GM21367 (cell line): Measurements from ENCODE around the gene PLA2G4E.

Source experiments
- ATAC-seq: cut with Tn5 transposase; IDR thresholded peaks from one replicate; pipeline ENCODE4 v1.9.1; 2021; ENCODE audit not compliant: unreplicated experiment

The PLA2G4E gene

DNA sequence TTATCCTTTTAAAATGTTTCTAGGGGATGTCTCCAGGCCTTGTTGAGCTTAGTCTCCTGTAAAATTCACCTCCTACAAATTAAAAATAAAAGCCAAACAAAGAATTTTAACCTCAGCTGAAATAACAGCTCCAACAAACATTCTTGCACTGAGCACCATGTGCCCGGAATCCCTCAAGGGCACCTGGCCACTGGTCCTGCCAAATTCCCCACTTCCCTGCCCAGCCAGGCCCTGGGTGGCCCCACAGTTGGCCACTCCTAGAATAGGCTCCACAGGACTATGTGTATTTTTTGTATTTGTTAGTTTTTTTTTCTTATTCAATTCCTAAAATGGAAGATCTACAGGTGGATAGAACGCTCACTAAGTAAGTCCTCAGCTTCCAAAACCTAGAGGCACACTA is 33.1 kb upstream of the PLA2G4E start:
- no peak for ATAC-seq

DNA sequence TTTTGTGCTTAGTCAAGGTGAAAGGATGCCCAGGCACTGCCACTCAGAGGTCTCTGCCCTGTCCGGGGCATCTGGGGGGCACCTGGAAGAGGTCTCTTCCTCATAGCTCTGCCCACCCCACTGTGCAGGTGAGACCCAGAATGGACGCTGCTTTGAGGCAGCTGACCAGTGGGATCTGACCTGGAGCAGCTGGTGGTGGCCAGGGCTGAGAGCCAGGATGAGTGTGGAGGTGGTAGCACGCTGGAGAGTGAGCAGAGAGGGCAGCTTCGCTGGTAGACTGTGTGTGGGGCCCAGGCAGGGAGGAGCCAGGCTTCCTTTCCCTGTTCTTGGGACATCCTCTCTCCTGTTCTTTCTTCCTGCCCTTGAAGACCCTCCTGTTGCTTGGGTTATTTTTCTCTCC is 32.2 kb upstream of the PLA2G4E start:
- no peak for ATAC-seq

DNA sequence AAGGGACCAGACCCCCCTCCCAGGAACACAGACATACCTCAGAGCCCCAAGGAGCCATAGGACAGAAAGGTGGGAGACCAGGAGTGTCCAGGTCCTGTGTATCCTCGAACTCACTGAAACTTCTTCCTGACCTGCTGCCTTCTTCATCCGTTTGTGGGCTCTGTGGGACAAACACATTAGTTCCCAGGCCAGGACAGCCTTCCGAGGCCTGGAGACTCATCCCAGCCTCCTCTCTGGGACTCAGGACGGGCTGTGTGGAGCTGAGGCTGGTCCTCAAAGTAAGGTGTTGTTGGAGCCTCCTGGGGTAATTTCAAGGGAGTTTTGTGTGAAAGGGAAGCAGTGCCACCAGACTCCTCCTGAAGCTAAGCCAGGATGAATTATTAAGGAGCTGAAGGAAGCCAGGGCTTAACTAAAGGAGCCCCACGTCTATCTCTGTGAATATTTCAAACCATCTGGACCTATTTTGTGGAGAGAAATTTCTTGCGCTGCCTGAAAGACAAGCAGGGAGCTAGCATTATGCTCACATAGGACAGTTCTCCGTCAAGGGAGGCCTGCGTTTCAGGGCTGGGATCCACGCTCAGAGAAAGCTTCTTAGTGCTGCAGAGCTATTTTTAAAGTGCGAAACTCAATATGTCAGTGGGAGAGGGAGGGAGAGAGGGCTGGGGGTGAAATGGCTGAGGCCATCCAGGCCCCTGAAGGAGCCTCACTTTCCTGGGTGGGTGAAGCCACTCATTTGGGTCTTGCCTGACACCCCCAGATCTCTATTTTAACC is 29.8 kb upstream of the PLA2G4E start:
- no peak for ATAC-seq

DNA sequence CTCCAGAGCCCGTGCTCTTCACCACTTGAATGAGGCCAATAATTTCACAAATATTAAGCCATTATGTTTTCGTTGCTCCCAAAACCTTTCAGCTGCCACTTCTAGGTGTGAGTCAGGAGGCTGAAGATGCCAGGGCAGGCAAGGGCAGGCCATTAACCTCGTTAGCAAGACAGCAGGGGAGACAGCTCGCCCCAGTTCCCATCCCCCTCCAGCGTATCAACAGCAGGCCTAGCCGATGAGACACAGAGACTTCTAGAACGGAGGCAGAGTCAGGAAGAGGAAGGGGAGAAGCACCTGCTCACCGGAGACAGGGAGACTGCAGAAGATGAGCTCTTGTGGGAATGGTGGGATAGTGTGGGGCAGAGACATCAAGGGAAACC is 28.0 kb upstream of the PLA2G4E start:
- ATAC-seq = no peak

DNA sequence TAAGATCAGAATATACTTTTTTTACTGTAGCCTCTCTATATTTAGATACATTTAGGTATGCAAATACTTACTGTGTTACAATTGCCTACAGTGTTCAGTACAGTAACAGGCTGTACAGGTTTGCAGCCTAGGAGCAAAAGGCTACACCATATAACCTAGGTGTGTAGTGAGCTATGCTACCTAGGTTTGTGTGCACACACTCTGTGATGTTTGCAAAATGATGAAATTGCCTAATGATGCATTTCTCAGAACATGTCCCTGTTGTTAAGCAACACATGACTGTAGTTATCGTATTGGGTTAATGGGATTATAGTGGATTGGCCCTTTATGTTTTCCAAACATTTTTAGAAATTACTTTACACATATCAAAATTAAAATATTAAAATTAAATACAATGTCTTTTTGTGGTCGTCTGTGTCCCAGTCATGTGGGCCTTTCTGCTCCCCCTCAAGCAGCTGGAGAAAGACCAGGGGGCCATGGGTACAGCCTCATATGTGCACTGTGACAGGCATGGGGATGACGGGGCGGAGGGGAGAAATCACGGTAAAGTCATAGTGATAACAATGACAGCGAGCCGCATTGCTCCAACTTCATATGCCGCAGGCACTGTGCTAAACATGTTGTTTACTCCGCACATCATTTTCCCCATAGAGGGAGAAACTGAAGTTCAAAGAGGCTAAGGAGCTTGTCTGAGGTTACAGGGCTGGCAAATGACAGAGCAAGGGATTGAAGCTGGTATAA is 27.4 kb upstream of the PLA2G4E start:
- ATAC-seq = no peak

DNA sequence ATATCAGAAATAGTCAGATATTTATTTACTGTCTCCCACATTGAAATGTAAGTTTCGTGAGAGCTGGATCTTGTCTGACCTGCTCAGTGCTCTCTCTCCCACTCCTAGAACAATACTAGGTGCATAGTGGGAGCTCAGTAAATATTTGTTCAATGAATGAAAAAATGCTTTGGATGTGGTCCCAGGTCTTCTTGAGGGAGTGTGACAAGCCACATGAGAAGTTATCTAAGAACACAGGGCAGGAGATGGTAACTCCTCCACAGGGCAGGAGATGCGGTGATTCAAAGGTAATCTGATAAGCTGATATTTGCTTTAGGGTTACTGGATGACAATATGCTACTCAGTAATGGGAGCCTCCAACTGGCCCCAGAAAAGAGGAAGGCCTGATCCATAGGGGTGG is 25.8 kb upstream of the PLA2G4E start:
- no peak for ATAC-seq

DNA sequence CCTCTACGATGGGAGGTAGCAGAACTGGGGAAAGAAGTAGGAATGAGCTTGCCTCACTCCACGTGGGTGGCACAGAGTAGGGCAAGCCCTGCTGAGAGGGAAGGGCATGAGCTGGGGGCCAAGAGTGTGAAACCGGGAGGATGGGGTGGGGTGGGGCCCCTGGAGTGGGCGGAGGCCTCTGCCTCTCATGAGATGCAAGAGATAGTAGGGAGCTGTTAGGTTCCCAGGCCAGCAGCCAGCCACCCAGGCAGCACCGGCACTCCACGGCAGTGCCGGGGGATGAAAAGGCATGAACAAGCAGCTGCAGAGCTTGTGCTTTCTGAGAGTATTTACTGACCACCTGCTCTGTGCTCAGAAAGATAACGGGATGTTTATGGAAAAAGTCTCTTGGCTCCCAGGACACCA is 24.4 kb upstream of the PLA2G4E start:
- ATAC-seq = no peak

DNA sequence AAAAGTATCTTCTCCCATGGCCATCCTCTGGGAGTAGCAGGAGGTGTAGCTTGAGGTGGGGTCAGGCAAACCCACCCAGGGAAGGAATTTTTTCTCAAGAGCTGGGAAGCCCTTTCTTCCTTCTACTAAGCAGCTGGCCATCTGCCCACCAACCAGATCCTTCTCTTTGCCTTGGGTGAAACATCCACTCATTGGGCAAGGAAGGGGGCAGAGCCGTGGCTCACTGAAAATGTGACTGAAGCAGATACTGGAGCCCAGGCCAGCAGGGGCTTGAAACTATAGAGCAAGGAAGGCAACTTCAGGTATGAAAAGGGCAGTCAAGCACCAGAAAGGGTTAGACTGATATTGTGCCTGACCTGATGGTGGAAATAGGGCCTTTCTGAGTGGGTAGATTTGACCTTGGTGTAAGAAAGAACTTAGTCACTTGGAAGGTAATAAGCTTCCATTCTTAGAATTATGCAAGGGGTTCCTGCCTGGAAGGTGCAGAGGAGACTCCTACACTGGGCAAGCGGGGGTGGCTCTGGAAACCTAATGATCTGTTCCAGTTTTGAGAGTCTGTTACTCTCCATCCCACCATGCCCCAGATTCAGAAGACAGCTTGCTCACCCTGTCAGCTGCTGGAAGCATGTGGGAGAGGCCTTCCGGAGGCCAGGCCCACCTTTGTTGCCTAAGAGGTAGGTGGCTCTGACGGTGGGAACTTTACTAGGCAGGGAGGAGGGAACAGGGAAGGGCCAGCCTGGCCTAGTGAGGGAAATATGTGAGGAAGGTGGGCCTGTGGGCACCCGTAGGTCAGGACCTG is 22.0 kb upstream of the PLA2G4E start:
- no peak for ATAC-seq

DNA sequence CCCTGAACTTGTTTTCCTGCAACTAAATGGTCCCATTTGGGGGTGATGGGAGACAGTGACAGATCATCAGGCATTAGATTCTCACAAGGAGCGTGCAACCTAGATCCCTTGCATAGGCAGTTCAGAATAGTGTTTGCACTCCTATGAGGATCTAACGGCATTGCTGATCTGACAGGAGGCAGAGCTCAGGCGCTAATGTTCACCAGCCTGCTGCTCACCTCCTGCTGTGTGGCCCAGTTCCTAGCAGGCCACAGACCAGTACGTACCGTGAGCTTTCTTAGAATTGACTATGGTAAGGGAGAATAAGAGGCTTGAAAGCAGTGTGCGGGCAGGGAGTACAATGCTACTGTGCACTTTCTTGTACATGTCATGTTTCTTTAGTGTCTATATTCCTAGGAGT is 17.6 kb upstream of the PLA2G4E start:
- no peak for ATAC-seq

DNA sequence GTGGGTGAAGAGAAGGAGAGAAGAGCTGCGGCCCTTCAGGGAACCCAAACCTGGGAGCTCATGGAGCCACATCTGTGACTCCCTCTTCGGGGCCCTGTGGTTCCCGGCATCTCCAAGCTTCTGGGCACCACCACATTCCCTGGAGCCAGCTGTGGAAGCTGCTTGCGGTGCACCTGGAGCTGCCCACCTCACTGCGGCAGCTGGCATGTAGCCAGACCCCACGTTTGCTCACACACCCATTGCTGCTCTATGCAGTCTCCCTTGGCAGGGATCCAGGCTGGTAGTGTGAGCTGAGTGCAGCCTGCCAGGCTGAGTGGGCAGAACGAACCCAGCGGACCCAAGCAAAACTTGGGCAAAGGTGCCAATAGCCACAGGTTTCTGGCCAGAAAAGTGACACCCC is 16.8 kb upstream of the PLA2G4E start:
- no peak for ATAC-seq

DNA sequence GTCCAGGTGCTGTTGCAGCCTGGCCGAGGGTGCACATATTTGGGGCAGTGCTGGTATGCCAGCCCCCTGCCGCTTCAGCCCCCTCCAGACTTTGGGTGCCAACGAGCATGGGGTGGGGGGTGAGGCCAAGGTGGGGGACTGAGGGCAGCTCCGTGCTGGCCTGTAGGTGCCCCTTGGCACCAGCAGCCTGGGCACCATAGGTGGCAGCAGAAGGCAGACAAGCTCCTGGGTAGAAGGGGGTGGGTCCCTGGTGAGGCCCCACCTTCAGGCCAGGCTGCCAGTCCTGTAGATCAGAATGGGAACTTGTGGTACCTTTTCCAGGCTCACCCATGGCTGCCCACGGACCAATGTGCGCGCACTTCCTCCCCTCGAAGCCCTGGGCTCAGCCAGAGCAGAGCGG is 16.1 kb upstream of the PLA2G4E start:
- ATAC-seq = no peak

DNA sequence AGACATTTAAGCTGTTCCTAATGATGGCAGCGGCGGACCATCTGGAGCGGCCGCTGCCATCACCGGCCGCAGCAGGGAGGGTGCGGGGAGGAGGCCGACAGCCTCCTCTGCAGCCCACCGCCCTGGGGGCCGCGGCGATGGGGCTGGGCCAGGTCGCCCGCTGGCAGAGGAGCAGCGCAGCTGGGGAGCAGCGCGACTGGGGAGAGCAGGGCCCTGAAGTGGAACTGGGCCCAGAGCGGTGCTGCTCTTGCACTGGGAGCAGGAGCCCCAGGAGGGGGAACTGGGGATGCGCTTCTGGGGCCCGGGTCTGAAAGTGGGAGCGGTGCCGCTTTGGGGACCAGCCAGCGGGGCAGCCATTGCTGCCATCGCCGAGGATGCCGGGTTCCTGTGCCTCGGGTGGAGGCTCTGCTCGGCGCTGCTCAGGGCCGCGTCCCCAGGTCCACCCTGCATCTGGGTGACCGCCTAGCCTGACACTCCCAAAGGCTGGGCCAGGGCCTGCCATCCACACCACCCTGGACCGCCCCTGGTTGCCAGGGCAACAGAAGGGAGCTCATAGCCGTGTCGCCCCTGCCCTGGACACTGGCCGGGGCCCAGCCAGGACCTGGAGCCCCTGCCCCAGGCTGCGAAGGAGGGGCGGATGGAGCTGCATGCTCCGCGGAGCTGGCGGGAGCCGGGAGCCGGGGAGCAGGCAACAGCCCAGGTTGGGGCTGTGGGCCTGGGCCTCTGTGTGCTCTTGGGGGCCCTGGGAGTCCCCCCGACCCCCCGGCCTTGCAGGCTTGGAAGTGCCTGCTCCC is 15.5 kb upstream of the PLA2G4E start:
- ATAC-seq = no peak

DNA sequence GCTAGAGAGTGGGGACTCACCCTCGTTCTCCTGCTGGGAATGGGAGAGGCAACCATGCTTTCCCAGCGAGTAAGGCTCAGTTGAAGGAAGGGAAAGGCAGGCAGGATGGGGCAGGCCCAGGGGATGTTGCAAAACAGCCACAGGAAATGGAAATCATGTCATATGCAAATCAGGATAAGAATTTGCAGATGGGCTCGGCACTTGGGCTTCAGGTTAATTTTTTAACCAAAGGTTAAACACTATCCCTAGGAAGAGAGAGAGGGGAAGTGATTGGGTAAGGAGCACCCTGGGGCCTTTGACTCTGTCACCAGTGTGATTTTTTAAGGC is 14.6 kb upstream of the PLA2G4E start:
- peak; percentile 54 for ATAC-seq

DNA sequence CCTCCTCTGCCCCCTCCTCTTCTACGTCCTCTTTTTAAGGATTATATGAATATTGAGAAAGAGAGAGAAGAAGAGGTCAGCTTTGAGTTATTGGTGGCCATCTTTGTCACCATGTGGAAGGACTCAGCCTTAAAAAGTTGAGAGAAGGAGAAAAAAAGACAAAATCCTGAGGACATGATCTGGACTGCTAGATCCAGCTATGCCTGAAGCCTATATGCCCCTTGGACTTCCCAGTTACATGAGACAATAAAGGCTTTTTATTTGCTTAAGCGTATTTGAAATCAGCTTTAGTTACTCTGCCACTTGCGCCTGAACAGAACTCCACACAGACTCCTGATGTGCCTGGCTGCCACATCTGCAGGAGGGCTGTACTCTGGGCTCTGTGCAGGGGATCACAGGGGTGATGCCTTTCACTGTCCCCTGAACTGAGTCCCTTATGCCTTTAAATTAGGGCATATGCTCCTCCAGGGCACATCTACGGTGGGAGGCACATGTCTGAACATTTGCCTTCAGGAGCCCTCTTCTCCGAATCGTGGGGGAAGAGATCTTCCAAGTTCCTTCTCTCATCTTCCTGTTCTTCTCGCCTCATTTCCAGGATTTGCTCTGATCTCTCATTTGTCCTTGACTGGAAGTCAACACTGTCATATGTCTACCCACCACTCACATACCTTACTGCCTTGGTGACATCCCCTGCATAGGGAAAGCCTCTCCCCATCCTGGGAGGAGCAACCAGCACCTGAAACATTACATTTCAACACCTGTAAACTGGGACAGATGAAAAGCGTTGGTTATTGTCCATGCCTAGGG is 14.0 kb upstream of the PLA2G4E start:
- ATAC-seq = no peak

DNA sequence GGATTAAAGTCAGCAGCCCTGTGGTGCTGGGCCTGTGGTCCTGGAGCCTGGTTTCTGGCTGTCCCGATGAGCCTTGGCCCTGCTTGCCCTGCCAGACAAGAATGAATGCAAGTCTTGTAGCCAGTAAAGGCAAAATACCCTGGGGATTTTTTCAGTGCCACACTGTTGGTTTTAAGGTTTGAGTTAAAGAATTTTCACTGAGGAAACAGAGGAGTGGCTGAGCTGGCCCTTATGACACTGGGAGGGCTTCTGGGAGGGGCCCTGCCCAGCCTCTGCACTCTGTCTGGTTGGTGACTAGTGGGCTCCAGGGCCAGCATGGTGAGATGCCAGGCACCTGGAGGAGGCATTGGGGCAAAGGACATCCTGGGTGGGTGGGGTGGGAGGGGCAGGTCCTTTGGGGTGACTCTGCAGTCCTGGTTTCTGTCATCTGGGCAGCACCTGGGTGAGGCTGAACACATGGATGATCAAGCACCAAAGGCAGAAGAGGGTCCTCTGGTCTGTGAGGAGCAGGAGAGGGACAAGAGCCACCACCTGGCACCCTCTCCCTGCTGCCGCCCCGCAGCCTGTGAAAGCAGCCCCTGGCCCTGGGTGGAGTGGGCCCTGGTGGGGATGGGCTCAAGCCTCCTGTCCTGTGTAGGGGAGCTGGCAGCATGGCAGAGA is 12.5 kb upstream of the PLA2G4E start:
- no peak for ATAC-seq

DNA sequence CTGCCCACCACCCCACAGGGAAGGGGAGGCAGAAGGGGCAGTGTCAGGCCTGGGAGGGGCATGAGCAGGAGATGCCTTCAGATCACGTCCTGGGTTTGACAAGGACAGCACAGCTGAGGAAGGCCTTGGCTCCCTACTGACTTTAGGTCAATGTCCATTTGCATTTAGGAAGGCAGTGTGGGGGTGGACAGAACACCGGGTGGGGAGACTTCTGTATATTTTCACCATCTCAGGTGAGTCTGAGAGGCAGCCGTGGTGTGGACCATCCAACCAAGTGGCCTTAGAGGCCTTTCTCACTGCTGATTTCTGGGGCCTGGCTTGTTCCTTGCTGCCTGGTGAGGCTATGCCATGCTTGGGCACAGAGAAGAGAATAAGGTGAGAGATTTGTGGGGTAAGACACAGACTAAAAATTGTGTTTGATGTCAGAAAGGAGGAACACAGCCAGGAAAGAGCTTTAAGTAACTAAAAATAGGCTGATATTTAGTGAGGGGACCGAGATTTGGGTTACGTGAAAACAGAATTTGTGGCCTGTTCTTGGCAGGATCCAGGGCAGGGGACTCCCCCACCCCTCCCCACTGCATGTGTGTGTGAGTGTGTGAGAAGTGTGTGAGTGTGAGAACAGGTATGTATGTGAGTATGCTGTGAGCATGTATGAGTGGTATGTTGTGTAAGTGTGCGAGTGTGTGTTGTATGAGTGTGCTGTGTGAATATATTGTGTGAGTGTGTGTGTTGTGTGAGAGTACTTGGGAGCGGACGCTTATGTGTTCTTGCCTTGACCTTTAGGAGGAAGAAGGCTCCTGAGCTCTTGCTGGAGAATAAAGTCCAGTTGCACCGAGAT is 11.8 kb upstream of the PLA2G4E start:
- no peak for ATAC-seq

DNA sequence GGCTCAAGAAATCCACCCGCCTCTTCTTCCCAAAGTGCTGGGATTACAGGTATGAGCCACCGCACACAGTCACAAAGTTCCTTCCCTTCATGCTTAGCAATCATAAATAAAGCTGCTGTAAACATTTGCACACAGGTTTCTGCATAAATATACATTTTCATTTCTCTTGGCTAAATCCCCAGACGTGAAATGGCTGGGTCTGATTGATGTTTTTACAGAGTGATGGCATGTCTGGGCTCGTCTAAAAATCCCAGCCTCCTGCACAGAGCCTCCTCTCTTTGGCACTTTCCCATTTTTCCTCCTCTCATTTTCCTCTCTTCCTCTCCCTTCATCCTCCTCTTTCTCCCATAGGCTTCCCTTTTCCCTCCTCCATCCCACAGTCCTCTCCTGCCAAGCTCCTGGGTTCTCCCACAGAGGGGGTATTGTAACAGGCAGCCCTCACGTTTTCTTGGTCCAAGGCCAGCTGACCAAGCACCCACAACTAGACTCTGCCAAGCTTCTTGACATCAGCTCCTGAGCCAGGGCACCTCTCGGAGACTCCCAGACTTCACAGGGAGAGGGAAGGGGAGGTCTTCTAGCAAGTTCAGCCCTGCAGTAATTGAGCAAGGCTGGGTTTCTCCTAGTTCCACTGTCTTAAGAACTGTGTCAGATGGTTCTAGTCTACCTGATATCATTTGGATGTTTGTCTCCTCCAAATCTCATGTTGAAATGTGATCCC is 10.5 kb upstream of the PLA2G4E start:
- no peak for ATAC-seq

DNA sequence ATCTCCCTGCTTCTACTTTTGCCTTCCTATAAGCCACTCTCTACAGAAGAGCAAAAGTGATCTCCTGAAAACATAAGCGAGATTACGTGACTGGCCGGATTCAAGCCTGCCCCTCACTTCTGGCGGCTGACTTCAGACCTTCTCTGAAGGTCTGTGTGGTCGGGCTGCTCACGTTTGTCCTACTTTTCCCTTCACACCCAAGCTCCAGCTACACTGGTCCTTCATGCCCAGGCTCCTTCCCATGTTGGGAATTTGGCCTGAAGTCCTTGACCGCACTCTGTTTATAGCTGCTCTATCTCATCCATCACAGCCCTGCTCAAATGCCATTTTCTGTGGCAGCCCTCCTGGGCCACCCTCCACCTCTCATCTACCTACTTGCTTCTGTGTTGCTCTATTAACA is 6.7 kb upstream of the PLA2G4E start:
- no peak for ATAC-seq
